Activated CD4-positive, alpha-beta T cell treated with anti-CD3 and anti-CD28 coated beads, Interleukin-2, amount 50 U/mL, for 24 hours (primary cell): Measurements from ENCODE around the gene COL6A3.
"Not testable (repeated sequence)": the region's sequence is repeated elsewhere in the genome, so short reads cannot be mapped to it uniquely, and the experiment has no call there.

Experiments
- DNase-seq, 2 donors: peaks; one replicate each; pipeline ENCODE4 v3.0.0-alpha.2; 2020; ENCODE audit warnings: low read depth in 1 of 2, low spot score in 1 of 2

The COL6A3 gene

GRCh38 chr2:237383991-237384671, 29.8 kb downstream of the COL6A3 start:
- DNase-seq: no peak

- DNase-seq: no peak
Measured at GRCh38 chr2:237380768-237381167, 33.2 kb downstream of the COL6A3 start.

DNA sequence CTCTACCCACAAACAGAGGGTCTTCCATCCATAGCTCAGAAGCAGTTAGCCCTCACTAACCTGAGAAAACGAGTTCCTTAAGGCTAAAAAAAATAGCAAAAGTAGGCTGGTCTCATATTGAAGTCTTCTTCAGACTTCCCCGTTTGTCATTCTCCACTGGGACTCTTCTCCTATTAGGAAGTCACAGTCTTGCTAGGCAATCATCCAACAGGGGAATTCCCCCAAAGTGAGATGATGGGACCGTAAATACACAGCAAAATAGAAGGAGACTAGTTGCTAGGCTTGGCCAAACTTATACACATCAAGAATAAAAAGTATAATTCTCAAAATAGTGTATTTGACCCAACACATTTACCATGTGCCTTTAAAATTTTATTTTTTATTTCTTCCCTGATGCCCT, 34.3 kb downstream of the COL6A3 start:
- DNase-seq: no peak

DNA sequence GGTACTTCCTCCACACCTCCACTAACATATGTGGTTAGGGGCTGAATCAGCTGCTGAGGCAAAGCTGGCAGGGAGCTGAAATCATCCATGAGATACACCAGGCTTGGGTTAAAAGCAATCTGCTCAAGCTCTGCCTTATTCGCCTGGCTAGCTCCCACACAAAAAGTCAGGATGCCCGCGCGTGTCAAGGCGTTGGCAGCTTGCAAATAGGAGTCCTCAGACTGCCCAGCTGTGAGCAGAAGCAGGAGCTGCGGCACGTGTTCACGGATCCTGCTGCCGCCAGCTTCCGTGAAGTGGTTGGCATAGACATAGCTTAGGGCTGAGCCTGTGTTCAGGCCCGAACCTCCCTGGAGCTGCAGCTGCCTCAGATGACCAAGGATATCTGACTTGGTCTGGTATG, 35.3 kb downstream of the COL6A3 start:
- no peak for DNase-seq

- no peak for DNase-seq
Measured at GRCh38 chr2:237374284-237375060, 39.5 kb downstream of the COL6A3 start.

DNA sequence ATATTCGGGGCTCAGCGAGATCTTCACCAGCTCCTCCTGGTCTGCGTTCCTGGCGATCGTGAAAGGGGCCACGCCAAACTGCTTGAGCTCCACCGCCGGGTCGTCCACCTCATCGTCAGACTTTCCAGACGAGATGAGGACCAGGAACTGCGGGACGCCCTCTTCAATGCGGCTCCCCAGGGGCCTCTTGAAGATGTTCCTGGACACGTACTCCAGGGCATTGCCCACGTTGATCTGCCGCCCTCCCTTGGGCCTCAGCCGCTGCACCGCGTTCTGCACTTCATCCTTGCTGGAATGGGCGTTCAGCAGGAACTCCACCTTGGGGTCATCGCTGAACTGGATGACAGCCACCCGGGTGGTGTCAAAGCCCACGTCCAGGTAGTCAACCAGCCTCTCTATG, 42.1 kb downstream of the COL6A3 start:
- no peak for DNase-seq

GRCh38 chr2:237365671-237366070, 48.3 kb downstream of the COL6A3 start:
- no peak for DNase-seq

DNA sequence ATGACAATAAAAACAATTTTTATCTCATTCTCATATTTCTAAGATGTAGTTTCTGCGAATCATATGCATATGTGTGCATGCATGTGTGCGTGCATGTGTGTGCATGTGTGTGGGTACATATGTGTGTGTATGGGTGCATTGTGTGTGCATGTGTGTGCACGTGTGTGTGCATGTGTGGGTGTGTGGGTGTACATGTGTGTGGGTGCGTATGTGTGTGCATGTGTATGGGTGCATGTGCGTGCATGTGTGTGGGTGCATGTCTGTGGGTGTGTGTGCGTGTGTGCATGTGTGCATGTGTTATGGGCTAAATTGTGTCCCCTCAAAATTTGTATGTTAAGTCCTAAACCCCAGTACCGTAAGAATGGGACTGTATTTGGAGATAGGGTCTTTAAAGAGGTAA, 49.3 kb downstream of the COL6A3 start:
- no peak for DNase-seq

- DNase-seq: no peak
Measured at GRCh38 chr2:237361194-237362004, 52.6 kb downstream of the COL6A3 start.

DNA sequence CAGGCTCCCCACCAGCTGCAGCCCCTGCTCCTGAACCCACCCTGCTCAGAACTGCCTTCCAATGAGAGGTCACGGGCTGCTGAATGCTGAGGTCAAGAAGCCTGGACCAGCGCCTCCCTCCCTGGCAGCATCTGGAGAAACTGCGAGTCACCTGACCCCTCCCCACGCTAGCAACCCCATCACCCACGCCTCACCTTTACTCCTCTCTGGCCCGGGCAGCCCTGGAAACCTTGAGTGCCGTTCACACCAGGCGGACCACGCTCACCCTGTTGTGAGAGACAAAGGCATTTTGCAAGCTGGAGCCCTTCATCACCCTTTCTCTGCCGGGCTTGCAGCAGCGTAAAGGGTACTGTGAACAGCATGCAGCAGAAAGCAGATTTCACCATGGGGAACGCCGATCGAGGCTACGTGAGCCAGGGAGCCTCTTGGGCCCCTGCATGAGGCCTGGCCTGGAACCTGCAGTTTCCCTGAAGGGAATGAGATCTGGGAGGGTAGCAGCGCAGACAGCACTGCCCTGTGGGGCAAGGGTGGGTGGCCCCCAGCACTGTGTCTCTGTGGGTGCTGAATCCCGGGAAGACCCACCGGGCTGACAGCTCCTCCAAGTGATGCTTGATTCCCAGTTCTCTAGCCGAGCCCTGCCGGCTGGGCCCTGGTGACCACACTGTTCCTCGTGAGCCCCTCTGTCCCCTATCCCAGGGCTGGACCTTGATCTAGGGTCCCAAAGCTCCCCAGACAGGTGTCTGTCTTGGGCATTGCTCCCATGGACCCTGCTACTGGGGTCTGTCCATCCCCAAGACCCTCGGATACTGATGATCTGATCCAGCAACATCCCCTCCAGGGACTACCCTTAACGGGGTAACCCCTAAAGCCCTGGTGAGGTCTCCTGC, 53.8 kb downstream of the COL6A3 start:
- DNase-seq: no peak

DNA sequence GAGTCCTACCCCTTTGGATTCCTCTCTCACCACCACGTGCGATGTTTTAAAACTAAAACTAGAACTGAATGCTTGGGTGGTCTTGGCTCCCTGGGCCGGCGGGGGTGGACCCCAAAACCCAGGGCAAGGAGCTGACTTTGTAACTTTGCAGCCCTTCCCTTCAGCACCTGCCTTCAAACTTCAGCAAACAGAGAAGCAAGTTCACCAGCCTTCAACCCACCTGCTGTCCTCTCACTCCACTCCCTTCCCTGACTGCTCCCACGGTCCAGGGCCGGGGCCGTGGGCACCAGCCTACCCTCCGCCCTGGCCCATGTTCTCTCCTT, 54.5 kb downstream of the COL6A3 start:
- no peak for DNase-seq

- no peak for DNase-seq
Measured at GRCh38 chr2:237358721-237359517, 55.0 kb downstream of the COL6A3 start.

DNA sequence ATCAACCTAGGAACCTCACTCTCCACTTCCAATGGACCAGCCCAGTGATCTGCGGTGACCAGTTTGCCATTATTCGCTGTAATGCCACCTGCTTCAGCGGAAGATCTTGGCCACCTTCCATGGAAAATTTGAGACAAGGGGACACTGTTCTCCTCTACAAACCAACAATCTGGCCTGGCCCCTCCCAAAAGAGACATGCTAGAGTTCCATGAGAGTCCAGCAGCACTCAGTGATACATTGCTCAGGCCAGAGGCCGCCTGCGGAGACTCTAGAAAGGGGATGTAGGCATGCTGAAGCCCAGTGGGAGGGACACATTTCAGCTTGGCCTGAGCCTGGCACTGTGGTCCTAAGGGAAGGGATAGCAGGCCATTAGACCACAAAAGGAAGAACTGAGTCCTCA, 58.3 kb downstream of the COL6A3 start:
- DNase-seq: no peak

DNA sequence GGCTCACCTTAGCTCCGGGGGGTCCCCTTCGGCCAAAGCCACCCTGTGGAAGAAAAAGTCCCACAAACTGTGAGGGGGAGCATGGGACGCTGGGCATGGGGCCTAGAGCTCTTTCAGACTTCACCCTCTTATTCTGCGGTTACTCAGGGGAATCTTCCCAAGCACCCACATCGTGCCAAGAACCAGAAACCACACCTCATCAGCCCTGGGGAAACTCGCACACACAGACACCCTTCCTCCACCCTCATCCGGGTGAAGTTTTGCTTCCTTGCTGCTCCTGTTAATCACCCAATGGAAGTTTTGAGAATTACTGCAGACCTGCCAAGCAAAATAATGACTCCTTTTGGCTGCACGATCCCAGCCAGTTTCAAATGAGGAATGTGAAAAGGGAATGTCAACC, 59.1 kb downstream of the COL6A3 start:
- DNase-seq: no peak

- not testable (repeated sequence) for DNase-seq
Measured at GRCh38 chr2:237354172-237354571, 59.8 kb downstream of the COL6A3 start.

DNA sequence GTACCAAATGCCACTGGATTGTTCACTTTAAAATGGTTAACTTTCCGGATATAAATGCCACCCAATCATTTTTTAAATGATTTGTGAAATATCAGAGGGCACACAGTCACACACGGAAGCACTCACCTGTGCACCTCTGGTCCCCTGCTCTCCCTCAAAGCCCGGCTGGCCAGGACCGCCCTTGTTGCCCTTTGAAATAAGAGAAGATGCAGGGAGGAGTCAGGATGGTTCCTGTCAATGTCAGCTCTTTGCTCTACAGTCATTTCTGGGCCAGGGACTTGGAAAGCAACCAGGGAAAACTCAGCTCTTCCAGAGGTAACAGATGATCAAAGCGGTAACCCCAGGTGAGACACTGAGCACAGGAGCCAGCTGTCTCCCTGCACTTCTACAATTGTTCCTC, 60.7 kb downstream of the COL6A3 start:
- DNase-seq: no peak

DNA sequence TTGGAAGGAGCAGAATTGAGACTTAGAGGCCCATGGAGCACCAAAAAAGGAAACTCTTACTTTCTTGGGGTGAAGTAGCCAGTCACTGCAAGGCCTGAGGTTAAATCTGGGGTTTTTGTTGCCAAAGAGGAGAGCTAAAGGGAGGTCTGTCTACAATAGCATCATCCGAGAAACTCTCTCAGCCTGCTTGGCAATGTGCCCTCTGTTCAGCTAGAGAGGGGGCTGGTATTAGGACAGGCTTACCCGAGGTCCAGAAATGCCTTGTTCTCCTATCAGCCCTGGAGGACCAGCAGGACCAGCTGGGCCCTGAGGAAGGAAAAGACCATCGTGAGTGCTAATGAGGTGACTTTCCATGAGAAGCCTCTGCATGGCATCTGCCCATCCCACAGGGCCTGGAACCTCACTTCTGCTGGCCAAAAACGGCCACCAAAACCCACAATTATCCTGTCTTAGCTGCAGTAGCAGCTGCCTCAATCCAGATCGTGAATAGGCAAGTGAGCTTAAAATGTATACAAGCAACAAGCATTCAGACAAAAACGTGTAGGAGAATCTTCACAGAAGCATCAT, 61.6 kb downstream of the COL6A3 start:
- DNase-seq: no peak

DNA sequence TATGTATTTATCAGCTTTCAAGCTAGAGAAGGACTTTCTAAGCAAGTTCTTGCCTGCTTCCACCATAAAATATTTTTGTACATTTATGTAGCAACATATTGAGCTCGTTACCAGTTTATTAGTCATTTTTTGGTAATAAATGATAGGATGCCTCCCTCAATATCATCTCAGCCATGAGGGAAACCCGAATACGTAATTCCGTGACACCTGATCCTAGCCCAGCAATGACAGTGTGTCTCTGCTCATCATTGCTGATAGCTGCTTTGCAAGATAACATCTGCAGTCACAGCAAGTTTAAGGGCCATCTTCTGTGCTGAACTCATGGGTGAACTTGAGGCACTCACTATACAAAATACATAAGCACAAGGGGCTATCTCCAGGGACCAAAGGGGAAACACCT, 62.2 kb downstream of the COL6A3 start:
- no peak for DNase-seq

DNA sequence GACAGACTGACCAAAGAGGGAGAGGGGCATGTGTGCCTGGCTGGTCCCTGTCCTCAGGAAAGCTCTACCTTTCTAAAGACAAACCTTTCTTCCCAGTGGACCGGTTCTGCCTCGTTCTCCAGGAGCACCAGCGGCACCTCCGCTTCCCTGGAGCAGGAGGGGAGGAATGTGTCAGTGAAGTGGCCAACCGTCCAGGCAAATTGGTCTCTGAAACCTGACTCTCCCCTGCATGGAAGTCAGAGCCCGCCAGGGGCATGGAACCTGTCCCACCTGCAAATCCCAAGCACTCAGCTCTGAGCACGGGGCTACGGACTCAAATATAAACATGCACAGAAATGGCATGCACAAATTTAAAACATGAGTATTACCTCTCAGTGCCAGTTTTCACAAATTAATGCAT, 62.9 kb downstream of the COL6A3 start:
- no peak for DNase-seq

DNA sequence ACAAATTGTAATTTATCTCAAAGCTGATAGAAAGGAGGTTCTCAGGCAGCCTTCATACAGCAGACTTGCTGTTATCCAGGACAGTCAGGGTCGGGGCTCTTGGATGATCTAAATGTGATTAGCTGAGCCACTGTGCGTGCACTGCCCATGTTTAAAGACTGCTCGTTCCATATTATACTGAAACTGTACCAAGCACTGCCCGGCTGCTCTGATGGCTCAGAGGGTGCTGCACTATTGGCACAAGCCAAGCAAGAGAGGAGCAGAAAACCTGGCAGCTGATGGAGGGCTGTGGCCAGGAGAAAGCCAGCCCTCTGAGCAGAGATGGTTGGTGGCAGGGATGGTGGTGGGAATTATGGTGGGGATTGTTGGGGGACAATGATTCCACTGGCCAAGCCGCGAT, 63.4 kb downstream of the COL6A3 start:
- DNase-seq: no peak
